GM13977 (cell line): ENCODE data around the gene PBX2.
A peak's percentile ranks its signal among the peaks of the same experiment; 100 is the strongest.

Experiments used
- DNase-seq: peaks from one replicate; pipeline ENCODE4 v3.0.0; 2012; ENCODE audit warnings: low spot score
- CTCF ChIP-seq: IDR thresholded peaks from 2 replicates; pipeline ENCODE4 v1.5.1; 2012; ENCODE audit warnings: mild to moderate bottlenecking, control low read depth; ENCODE audit not compliant: insufficient read depth; ENCODE audit errors: extremely low read depth, missing control alignments
- in situ Hi-C: fragments of 300-500 bp; cut with MboI; formaldehyde crosslinking; loops from one replicate; pipeline ENCODE4 v1.12.0; 2022; ENCODE audit warnings: low sequenced_read_pairs, low pct_unique_long_range_greater_than_20kb, mixed read lengths, inconsistent platforms; ENCODE audit not compliant: unreplicated experiment

The PBX2 gene

GRCh38 chr6:32181915-32182529 is 8.0 kb downstream of the PBX2 start:
- no peak for TF ChIP-seq CTCF
- in situ Hi-C loops: no loop called here
- no peak for DNase-seq

GRCh38 chr6:32181148-32181702 is 8.8 kb downstream of the PBX2 start:
- TF ChIP-seq CTCF: no peak
- in situ Hi-C loops: no loop called here
- DNase-seq: no peak

GRCh38 chr6:32179766-32180405 is 10.1 kb downstream of the PBX2 start:
- TF ChIP-seq CTCF: no peak
- no peak for DNase-seq
- in situ Hi-C loops: no loop called here

GRCh38 chr6:32178547-32179440 is 11.2 kb downstream of the PBX2 start:
- no peak for TF ChIP-seq CTCF
- no peak for DNase-seq
- in situ Hi-C loops: no loop called here

- in situ Hi-C loops: no loop called here
- TF ChIP-seq CTCF: no peak
Measured at GRCh38 chr6:32177788-32178546, 12.0 kb downstream of the PBX2 start, which contains the start of gene RNF5. RNF5 (plus strand) TSS chr6:32178405; CDS start chr6:32178512, 107 bp downstream.

GRCh38 chr6:32177183-32177787 is 12.7 kb downstream of the PBX2 start:
- in situ Hi-C loops: no loop called here
- DNase-seq: no peak
- no peak for TF ChIP-seq CTCF

More at GRCh38 chr6:32177788-32178546, 12.0 kb downstream of the PBX2 start, which contains the start of gene RNF5:
- peak; percentile 96 for DNase-seq
